HG02588 (cell line): Measurements from ENCODE around the gene TMEM86B.

Source experiments
- ATAC-seq: cut with Tn5 transposase; IDR thresholded peaks from one replicate; pipeline ENCODE4 v1.9.1; 2021; ENCODE audit warnings: mild to moderate bottlenecking, moderate library complexity; ENCODE audit not compliant: unreplicated experiment

TMEM86B gene

DNA sequence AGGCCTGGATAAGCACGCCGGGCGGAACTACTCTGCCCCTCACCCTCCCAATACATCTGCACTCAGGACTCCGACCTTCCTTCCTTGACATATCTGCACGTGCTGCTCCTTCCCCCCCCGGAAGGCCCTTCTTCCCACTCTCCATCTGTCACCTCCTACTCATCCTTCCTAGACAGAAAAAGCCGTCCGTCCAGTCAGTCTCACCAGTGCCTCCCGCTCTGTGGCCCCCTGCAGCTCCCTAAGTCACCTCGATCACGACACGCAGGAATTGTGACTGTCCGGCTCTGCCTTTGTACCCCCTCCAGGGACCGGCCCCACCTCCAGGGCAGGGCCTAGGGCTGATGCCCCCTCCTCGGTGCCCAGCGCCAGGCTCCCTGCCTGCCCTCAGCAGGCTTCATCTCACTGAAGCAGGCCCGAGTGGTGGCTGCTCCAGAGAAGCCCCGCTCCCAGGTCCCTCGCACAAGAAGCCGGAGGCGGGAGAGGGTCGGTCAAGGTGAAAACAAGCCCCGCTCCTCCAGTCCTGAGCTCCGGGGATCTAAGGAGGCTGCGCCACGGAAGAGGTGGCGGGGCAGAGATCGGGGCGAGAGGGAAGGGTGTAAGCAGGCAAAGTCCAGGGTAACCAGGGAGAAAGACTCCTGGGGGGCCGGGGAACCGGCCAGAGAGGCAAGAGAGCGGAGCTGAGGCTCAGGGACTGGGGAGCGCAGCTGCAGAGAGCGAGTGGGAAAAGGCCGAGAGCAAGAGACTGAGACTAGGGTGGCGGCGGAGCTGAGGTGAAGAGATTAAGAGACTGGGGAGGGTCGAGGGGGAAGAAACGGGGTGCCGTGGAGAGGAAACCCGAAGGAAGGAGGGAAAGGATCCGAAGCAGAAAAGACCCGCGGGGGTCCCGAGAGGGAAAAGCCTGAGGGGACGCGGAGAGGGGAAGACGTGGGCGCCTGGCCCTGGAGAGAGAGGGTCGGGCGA, 29.2 kb upstream of the TMEM86B start:
- ATAC-seq: no peak

DNA sequence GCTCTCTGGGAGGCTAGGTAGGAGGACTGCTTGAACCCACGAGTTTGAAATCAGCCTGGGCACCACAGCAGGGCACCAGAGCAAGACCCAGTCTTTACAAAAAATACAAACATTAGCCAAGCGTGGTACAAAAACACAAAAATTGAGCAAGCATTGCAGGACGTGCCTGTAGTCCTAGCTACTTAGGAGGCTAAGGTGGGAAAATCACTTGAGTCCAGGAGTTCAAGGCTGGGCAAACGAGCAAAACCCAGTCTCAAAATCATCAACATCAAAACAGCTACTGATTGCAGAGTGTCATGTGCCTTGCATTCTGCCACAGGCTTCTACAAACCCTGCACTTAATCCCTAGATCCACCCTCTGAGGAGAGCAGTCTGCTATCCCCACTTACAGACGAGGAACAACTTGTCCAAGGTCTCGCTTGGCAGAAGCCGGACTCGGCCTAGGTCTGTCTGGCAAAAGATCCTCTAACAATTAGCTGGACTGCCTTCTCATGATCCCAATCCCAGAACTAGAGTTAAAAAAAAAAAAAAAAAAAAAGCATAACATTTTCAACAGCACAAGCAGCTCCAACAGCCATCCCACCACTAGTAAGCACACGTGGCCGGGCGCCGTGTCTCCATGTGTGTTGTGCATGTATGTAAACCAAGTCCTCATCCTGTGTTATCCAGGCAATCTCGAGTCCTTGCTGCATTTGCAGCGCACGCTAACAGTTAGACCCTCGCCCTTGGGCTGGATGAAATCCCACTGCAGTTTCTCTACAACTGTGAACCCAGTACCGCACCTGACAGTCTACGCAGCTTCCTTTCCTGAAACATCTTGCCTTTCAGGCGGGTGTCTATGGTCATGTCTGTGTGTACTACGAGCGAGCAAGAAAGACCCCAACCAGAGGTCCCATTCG, 28.2 kb upstream of the TMEM86B start:
- ATAC-seq: no peak

DNA sequence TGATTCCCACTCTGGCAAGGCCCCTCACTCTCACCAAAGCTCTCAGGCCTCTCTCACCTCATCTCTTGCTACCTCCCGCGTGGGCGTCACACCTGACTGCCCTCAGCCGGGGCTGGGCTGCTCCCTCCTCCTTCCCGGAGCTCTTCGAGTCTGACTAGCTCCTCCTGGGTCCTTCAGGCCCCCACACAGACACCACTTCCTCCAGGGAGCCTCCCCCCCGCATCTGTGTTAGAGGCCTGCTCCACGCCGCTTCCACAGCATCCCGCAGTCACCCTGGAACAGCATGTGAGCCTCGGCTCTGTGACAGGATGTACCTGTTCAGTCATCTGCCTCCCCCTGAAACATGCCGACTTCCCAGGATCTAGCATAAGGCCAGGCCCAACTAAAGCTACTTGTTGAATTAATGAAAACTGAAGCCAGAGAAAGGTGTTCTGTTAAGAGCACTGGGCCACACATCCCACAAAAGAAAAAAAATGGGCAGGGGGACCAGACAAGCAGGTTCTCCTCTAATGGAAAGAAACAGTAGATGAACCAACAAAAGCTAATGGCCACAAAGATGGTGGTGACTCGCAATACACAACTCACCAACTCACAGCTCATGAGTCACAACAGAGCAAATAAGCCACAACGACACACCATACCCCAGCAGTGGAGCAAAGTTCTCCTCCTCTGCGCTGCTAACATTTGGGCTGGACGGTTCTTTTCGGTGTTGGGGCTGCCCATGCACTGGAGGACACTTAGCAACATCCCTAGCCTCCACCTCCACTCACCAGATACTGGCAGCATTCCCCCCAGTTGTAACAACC, 27.3 kb upstream of the TMEM86B start:
- ATAC-seq: no peak

DNA sequence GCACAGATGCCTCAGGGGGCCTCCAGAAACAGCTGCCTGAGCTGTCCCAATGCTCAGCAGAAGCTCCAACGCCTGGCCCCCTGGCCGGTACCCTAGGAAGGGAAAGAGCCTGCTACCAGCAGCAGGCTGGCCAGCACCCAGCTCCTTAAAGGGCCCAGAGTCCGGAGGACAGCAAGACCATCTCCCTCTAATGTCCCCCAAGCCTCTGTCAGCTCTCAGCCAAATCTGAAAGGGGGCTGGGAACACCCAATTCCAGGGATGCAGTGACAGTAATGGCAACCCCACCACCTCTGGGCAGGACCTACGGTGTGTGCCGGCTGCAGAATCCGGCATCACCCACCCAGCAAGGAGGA, 26.0 kb upstream of the TMEM86B start:
- no peak for ATAC-seq

DNA sequence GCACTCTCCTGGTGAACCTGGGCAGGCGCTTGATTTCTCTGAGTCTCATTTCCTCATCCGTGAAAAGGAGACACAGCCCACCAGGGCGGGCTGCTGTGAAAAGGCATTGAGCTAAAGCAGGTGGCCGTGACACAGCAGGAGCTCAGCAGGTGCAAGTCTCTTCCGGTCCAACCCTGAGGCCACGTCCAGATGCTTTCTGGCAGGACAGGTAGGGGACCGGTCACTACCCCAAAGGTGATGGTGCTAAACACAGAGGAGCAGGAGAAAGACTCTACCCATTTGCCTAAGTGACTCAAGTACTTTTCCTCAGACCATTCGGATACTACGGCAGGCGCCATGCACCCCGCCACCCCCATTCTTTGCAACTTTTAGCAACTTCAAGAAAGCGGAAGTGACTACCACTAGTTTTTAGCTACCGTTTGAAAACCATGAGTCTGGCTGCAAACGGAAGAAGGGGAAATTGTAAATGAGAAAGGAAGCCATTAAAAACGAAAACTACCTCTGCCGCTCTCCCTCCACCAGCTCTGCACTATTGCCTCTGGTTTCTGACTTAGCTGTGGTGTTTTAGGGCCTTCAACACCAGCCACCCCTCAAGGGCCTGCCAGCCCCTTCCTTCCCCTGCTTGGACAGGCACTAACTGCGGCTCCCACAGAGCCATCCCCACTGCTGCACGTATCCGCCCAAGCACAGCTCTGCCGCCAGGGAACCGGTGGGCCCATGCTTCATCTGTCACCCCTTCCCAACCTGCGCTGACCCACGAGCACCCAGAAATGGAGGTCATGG, 25.5 kb upstream of the TMEM86B start:
- no peak for ATAC-seq

DNA sequence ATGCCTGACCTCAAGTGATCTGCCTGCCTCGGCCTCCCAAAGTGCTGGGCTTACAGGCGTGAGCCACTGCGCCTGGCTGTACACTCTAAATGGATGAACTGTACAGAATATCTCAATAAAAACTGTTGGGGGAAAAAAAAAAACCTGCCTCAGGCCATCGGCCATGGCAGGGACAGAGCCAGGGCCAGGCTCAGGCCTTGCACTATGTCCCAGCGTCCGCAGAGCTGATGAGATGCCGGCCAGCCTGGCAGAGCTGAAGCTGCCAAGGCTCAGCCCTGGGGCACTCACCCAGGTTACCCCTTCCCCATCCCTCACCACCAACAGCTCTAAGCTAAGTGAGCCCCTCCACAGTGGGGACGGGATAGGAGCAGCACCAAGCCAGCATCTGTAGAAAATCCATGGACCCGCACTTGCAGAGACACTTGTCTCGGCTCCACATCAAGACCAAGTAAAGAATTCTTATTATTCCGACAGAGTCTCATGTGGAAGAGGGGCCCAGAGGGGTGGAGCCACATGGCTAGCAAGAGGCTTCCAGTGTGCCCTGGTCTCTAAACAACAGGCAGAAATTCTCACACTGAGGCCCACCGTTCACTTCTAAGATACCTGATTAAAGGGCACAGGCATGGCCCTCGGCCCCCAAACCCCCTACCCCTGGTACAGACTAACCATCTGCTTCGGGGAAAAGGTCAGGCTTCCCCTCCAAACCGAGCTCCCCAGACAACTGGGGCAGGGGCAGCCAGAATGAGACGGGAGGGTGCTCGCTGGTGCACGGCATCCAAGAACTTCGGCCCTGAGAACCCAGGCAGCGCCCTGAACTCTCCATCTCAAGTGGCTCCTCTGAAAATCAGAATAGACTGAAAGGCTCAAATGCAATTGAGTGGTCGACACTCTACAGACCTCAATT, 24.4 kb upstream of the TMEM86B start:
- ATAC-seq: no peak

DNA sequence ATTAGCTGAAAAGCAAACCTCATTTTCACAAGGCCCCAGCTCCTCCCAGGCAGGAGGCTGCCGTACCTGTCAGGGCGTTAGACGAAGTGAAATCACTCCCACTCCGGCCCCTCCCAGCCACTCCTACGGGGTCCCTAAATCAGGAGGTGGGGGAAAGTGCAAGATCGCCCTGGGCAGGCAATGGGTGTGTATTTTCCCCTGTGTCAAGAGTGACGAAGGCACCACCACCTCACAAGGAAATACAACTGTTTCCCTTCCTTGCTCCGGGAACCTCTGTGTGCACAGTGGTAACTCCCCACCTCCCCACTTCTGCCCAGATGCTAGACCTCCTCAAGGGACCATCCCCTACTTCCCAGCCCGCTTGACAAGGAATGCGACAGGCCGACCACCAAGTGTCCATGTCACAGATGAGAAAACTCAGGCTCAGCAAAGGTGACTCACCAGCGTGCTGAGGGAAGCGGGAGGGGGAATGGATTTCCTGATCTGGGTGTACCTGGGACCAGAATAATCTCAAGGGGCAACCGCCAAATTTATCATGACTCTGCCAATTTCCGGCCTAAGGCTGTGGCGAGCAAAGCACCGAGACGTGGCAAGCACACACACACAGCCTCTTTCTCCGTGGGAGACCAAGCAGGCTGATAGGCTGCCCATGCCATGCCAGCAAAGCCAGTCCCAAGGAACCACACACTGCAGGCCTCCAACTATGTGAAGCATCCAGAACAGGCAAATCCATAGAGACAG, 22.9 kb upstream of the TMEM86B start:
- ATAC-seq: no peak

DNA sequence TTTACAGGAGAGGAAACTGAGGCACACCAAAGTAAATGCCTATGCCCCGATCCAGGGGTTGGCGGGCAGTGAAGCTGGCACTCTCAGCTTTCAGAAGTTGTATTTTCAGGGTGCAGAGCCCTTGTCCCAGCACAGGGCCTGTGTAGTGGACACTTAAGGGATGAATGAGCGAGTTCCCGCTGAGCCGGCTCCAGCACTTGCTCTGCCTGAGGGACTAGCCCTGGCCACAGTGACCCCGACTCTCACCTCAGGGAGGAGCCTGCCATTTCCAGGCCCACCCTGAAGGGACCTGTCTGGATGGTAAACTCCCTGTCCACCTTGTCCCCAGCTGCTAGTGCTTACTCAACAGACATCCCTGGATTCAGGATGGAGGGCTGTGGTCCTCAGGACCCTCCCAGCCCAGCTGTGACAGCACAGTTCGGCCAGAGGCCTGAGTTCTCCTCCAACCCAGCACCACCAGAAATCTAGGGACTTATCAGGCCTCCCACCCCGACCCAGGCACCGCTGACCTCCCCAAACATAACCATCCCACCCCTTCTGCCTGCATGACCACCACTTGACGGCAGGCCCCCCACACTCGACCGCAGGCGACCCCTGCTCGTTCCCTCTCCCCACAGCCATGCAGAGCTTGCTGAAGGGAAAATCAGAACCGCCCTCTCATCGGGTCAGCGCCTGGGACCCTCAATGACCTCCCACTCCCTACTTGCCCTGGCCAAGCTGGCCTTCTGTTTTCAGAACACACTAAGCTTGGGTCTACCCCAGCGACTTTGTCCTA, 21.9 kb upstream of the TMEM86B start:
- no peak for ATAC-seq

DNA sequence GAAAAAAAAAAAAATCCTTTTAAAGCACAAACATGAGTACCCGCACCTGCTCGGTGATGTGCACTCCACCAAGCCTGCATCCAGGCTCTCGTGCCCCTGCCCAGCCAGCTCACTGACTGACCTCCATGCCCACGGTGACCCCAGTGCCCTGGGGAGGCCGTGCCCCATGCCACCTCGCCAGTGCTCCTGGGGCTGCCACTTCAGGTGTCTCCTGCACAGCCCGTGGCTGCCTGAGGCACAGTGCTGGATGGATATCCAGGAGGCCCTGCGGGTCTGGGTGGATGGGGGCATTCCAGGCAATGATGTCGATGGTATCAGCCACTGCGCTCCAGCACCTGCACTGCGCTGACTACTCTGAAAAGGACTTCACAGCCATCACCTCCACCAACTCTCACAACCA, 21.3 kb upstream of the TMEM86B start:
- no peak for ATAC-seq

DNA sequence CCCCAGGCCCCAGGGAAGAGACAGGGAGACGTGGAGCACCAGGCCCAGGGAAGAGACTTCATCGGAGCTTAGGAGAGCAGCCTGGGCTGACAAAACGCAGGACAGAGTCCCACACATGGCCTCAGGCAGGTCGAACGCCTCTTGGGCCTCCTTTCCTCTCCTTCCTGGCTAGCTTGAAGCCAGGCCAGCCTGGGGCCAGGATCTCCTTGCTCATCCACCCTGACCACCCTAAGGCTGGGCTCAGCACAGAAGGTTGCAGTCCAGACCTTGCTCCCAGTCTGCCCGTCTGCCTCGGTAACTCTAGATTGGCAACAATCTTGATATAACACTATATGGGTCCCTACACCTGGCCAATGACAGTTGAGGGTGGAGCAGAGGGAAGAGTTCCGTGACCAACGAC, 20.1 kb upstream of the TMEM86B start:
- ATAC-seq: no peak

DNA sequence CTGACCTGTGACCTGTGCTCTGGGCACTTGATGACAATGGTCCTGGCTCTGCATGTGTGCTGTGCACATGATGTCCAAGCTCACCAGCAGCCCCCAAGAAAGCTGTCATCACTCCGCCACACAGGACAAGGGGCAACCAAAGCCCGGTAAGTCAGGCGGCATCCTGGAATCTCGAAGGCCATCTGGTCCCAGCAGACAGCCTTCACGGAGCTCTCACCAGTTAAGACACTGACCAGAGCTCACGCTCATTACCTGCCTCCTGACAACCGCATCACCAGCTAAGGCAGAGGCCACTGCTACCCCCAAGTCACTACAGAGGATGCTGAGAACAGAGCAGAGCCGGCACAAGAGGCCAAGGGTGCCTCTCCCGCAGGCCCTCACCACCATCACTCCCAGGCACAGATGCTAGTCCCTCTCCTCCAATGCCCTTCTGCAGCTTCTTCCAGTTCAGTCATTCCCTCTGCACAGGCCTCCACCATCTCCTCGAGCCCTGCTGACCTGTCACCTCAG, 19.7 kb upstream of the TMEM86B start:
- ATAC-seq: no peak

DNA sequence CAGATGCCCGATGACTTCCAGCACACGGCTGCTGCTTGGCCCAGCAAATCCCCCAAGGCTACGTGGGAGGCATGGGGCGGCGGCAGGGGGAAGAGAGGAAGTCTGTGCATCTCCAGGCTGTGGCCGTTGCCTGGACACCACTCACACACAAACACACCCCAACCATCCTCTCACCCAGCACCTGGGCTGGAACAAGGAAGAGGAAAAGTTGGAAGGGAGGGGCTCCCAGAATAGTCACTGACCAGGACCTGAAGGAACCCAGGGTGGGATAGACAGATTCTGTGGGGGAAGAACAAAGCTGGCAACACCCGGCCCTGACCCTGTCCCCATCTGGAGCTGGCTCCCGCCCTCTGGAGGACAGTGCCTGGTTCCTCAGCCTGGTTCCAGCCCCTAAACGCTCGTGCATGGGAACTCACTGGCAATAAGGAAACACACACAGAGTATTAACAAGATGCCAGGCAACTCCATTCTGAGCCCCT, 19.1 kb upstream of the TMEM86B start:
- no peak for ATAC-seq

DNA sequence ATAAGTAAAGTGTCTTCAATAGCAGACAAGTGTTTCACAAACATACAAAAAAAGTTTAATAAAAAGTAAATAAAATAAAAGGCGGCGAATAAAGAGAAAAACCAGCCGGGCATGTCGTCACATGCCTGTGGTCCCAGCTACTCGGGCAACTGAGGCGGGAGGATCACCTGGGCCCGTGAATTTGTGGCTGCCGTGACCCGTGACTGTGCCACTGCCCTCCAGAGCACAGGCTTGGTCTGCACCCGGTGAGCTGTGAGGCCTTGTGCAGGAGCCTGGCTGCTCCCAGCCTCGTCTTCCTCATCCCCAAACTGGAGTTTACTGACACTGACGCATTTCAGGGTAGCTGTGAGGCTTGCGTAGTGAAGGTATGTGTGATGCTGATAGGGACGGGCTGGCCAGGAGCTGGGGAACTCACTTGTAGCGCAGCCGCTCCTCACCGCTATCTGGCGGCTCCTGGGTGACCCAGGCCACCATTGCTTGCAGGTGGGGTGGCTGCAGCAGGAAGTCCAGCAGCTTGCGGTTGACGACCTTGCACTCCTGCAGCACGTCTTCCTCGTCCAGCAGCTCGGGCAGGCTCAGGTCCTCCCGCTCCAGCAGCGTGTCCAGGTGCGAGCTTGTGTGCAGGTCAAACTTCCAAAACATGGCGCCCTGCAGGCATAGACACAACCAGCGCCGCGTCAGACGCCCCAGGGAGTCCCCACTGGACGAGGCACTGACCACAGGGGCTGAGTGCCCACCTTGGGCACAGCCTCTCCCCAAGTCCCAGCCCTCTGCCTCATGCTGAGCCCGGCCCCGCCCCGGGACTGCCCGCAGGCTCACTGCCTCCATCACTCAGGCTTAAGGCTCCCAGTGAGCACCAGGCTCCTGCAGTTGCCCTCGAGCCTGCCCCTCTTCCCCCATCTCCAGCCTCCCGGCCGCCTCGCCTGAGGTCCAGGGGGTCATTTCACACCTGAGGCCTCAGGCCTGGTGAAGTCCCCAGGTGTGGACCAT, 18.2 kb upstream of the TMEM86B start:
- no peak for ATAC-seq

DNA sequence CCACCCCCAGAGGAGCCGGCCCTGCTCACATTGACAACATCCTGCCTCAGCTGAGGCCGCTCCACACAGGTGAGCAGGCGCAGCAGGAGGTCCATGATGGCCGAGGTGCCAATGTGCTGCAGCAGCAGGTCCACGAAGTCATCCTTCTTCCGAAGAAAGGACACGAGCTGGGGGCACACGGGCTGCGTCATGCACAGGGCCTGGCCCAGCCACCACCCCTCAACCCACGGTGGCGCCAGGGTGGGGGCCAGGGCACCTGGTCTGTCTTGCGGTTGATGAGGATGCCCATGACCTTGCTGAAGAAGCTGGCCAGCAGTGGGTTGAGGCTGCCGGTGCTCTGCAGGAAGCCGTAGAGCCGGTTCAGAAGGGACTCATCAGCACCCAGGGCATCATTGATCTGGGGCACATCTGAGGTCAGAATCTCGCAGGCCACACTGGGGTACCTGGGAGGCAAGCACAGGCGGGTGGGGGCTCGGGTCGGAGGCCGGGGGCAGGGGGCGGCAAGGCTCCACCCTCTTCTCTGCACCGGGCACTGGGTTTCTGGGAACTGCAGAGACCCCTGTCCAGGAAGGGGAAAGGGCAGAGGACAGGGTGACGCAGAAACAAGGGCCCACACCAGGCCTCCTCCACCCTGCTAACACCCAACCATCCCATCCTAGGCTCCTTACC, 16.8 kb upstream of the TMEM86B start:
- ATAC-seq: no peak

DNA sequence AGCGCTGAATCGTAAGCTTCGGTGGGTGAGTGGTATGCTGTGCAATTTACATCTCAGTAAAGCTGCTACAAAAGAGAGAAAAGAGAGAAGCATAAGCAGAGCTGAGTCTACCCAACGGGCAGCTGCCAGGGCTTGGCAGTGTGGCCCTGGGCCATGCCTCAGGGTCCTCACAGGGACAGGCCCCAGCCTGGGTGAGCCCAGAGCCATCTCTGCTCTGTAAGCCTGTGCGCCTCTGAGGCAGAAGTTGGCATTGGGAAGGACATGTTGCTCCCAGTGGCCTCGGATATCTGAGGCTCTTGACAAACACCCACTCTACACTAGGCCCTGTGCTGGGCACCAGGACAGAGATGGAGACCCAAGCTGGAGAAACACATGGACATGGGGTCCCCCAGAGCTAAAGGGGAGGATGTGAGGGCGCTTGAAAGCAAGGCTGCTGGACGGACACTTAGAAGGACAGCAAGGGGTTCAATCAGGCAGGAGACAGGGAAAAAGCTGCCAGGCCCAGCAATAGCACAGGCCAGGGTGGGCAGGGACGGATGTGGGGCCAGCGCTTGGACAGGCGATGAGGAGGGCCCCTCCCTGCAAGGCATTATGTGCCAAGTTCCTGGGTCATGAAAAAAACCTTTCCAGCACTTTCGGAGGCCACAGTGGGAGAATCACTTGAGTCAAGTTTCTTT, 15.6 kb upstream of the TMEM86B start:
- ATAC-seq: no peak
